Measurements from ENCODE around the gene NF2.

DNA sequence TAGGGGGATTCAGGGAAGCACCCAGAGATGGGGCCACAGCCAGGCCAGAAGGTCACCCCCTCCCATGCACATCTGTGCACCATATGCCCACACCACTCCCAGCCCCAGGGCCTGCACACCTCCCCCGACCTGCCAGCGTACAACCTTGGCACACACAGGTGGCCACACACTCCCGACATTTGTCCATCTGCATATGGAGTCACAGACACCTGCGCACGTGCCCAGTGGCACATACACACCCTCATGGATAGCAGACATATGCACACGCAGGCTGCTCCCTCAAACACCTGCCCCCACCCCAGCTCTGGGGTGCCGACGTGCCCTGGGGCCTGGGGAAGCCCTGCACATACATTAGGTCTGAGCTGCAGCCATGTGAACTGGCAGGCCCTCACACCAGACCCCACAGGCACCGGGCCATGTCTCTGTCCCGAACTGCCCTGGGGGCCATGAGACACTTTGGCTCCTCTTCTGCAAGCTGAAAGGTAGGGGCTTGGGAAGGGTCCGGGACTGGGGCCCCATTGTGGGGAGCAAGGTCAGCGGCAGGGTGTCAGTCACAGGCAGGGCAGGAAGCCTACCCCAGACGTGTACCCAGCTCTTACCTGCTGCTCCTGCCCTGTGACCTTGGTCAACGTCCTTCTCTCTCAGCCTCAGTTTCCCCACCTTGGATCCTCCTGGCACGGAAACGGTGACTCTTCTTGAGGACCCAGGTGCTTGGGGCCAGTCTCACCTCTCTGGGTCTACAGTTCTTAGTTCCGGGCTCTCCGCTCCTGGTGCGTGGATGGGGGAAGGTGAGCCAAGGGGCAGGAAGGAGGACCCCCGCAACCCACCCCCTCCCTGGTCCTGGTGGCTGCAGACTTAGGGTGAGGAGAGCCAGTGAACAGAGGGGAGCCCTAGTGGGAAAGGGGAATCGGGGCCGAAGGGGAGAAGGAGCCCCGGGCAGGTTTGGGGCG, 115.8 kb downstream of the NF2 start:
- TF ChIP-seq, protein P1, sequence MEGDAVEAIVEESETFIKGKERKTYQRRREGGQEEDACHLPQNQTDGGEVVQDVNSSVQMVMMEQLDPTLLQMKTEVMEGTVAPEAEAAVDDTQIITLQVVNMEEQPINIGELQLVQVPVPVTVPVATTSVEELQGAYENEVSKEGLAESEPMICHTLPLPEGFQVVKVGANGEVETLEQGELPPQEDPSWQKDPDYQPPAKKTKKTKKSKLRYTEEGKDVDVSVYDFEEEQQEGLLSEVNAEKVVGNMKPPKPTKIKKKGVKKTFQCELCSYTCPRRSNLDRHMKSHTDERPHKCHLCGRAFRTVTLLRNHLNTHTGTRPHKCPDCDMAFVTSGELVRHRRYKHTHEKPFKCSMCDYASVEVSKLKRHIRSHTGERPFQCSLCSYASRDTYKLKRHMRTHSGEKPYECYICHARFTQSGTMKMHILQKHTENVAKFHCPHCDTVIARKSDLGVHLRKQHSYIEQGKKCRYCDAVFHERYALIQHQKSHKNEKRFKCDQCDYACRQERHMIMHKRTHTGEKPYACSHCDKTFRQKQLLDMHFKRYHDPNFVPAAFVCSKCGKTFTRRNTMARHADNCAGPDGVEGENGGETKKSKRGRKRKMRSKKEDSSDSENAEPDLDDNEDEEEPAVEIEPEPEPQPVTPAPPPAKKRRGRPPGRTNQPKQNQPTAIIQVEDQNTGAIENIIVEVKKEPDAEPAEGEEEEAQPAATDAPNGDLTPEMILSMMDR (IDR thresholded peaks at IDR 0.05) = no peak
- TF ChIP-seq POLR2AphosphoS5 (IDR thresholded peaks at IDR 0.05) = no peak
- TF ChIP-seq POLR2A (IDR thresholded peaks at IDR 0.05) = no peak
- no peak for TF ChIP-seq EP300 (IDR thresholded peaks at IDR 0.05; ENCODE audit: low read depth)

Measured in transverse colon (tissue), 4 donors.